Right lung (tissue), 10 donors: ENCODE measurements around the gene SH3GLB2. TPM values are rescaled to one million over a fixed set of nuclear protein-coding genes. Genes with fewer than 3 reads are reported as not detected.

Experiments used
- DNase-seq, 2 donors: peaks; one replicate each; pipeline ENCODE4 v3.0.0-alpha.2; 2013
- long read RNA-seq, 8 donors: transcript quantifications; one replicate each; lab custom pipeline, GENCODE V29; 2026
- polyA plus RNA-seq, 5 donors: library from polyadenylated mRNA; unstranded; fragments of 120-200 nt; gene quantifications; one replicate each; pipeline versions ENCODE4 v1.2.1 to v1.2.3, GENCODE V29; 2013; ENCODE audit warnings: inconsistent platforms in 1 of 5, low replicate concordance in 1 of 5; ENCODE audit not compliant: insufficient read length in 5 of 5, insufficient read depth in 1 of 5

SH3GLB2 gene
- polyA plus RNA-seq: 10 to 100 TPM; 54.2 to 83.2 (median 67.8) TPM
- long read RNA-seq, donor 1, full-length matches to known transcripts: 21 of 37 reads
- long read RNA-seq, donor 1, partial matches to known transcripts: 16 of 37 reads
- long read RNA-seq, donor 1, other reads (novel, unspliced or antisense): 0 of 37 reads
- long read RNA-seq, donor 2, full-length matches to known transcripts: 13 of 36 reads
- long read RNA-seq, donor 2, partial matches to known transcripts: 23 of 36 reads
- long read RNA-seq, donor 2, other reads (novel, unspliced or antisense): 0 of 36 reads
- long read RNA-seq, donor 3, full-length matches to known transcripts: 16 of 39 reads
- long read RNA-seq, donor 3, partial matches to known transcripts: 23 of 39 reads
- long read RNA-seq, donor 3, other reads (novel, unspliced or antisense): 0 of 39 reads
- long read RNA-seq, donor 4, full-length matches to known transcripts: 11 of 11 reads
- long read RNA-seq, donor 4, partial matches to known transcripts: 0 of 11 reads
- long read RNA-seq, donor 4, other reads (novel, unspliced or antisense): 0 of 11 reads
- long read RNA-seq, donor 5, full-length matches to known transcripts: 8 of 14 reads
- long read RNA-seq, donor 5, partial matches to known transcripts: 6 of 14 reads
- long read RNA-seq, donor 5, other reads (novel, unspliced or antisense): 0 of 14 reads
- long read RNA-seq, donor 6, full-length matches to known transcripts: 17 of 41 reads
- long read RNA-seq, donor 6, partial matches to known transcripts: 24 of 41 reads
- long read RNA-seq, donor 6, other reads (novel, unspliced or antisense): 0 of 41 reads
- long read RNA-seq, donor 7, full-length matches to known transcripts: 16 of 16 reads
- long read RNA-seq, donor 7, partial matches to known transcripts: 0 of 16 reads
- long read RNA-seq, donor 7, other reads (novel, unspliced or antisense): 0 of 16 reads
- long read RNA-seq, donor 8, full-length matches to known transcripts: 5 of 10 reads
- long read RNA-seq, donor 8, partial matches to known transcripts: 5 of 10 reads
- long read RNA-seq, donor 8, other reads (novel, unspliced or antisense): 0 of 10 reads

- peak; percentile 94 to 96 for DNase-seq
Measured at GRCh38 chr9:129028192-129028966, at the start of gene SH3GLB2. SH3GLB2 (minus strand) TSS chr9:129028331; CDS start chr9:129028154, 177 bp downstream.

GRCh38 chr9:129077236-129077635 is 49.1 kb upstream of the SH3GLB2 start:
- DNase-seq: no peak

GRCh38 chr9:129076640-129077037 is 48.5 kb upstream of the SH3GLB2 start:
- no peak for DNase-seq

- DNase-seq: no peak
Measured at GRCh38 chr9:129075996-129076639, 48.0 kb upstream of the SH3GLB2 start.

GRCh38 chr9:129074106-129074505 is 46.0 kb upstream of the SH3GLB2 start:
- DNase-seq: no peak

GRCh38 chr9:129073404-129073803 is 45.3 kb upstream of the SH3GLB2 start:
- no peak for DNase-seq

- no peak for DNase-seq
Measured at GRCh38 chr9:129072171-129072570, 44.0 kb upstream of the SH3GLB2 start.

- no peak for DNase-seq
Measured at GRCh38 chr9:129071526-129072126, 43.5 kb upstream of the SH3GLB2 start.

- no peak for DNase-seq
Measured at GRCh38 chr9:129070696-129071525, 42.8 kb upstream of the SH3GLB2 start.

GRCh38 chr9:129069862-129070641 is 41.9 kb upstream of the SH3GLB2 start:
- no peak for DNase-seq

- DNase-seq: no peak
Measured at GRCh38 chr9:129068990-129069861, 41.1 kb upstream of the SH3GLB2 start.

- no peak for DNase-seq
Measured at GRCh38 chr9:129068110-129068509, 40.0 kb upstream of the SH3GLB2 start.

GRCh38 chr9:129064499-129064908 is 36.4 kb upstream of the SH3GLB2 start:
- DNase-seq: no peak

- no peak for DNase-seq
Measured at GRCh38 chr9:129063061-129063460, 34.9 kb upstream of the SH3GLB2 start.

- DNase-seq: no peak
Measured at GRCh38 chr9:129060991-129061390, 32.9 kb upstream of the SH3GLB2 start.

GRCh38 chr9:129059796-129060785 is 32.0 kb upstream of the SH3GLB2 start:
- DNase-seq: no peak
